ENCODE results near the gene CHML. TPM values are rescaled to one million over a fixed set of nuclear protein-coding genes. Genes with fewer than 3 reads are reported as not detected.

CHML gene
- total and polyA plus RNA-seq, 2 experiments from 2014 or later = 19.9 to 66.8 TPM

GRCh38 chr1:241627453-241628259 is 12.5 kb downstream of the CHML start:
- H4K20me1 ChIP-seq (replicated peaks; ENCODE audit: insufficient read depth) = peaks cover 9% of the 10 kb centered on the region; the same call in 1 of the 2 replicates
- Mint-ChIP-seq H3K9me3 (no peaks in the 10 kb centered on the region), H3K4me1 (peaks cover 35% of the 10 kb centered on the region), H3K4me3 (no peak overlapping the region), H3K27ac (peak overlapping the region; percentile 81), H3K27me3 (ENCODE audit: insufficient read depth, low read depth, poor library complexity) (peaks cover 2% of the 10 kb centered on the region), H3K36me3 (ENCODE audit: low read depth) (peaks cover 8% of the 10 kb centered on the region; the same call in 2 of the 3 replicates)
- H2AFZ ChIP-seq = no peak overlapping the region
- H3K9me2 ChIP-seq (ENCODE audit: insufficient read depth) = no peaks in the 10 kb centered on the region
- no peaks in the 10 kb centered on the region; the same call in 1 of the 2 replicates for H3K36me3 ChIP-seq (ENCODE audit: insufficient read depth)
- peaks cover 23% of the 10 kb centered on the region for H3K4me1 ChIP-seq (ENCODE audit: insufficient read depth)
- no peaks in the 10 kb centered on the region for H3K27me3 ChIP-seq (ENCODE audit: insufficient read depth)
- no peak overlapping the region for H3K4me2 ChIP-seq
- H3K79me2 ChIP-seq (replicated peaks; ENCODE audit: insufficient read depth) = peaks cover 32% of the 10 kb centered on the region
- no peaks in the 10 kb centered on the region for H3F3A ChIP-seq (replicated peaks; ENCODE audit: low read depth)
- H3K27ac ChIP-seq (ENCODE audit: low read depth) = peak overlapping the region; percentile 18
- TF ChIP-seq EZH2phosphoT487 (IDR thresholded peaks at IDR 0.05; ENCODE audit: unreplicated experiment) = no peak
- TF ChIP-seq, protein P1, sequence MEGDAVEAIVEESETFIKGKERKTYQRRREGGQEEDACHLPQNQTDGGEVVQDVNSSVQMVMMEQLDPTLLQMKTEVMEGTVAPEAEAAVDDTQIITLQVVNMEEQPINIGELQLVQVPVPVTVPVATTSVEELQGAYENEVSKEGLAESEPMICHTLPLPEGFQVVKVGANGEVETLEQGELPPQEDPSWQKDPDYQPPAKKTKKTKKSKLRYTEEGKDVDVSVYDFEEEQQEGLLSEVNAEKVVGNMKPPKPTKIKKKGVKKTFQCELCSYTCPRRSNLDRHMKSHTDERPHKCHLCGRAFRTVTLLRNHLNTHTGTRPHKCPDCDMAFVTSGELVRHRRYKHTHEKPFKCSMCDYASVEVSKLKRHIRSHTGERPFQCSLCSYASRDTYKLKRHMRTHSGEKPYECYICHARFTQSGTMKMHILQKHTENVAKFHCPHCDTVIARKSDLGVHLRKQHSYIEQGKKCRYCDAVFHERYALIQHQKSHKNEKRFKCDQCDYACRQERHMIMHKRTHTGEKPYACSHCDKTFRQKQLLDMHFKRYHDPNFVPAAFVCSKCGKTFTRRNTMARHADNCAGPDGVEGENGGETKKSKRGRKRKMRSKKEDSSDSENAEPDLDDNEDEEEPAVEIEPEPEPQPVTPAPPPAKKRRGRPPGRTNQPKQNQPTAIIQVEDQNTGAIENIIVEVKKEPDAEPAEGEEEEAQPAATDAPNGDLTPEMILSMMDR (conservative IDR thresholded peaks at IDR 0.05; ENCODE audit: low read depth in 2 of 2) = peak; percentile 53 to 63
- H3K4me3 ChIP-seq = no peak overlapping the region
- DNase-seq (ENCODE audit: low spot score) = peak; percentile 79
- peak; percentile 76 for ATAC-seq

- Histone ChIP-seq H3K4me1 (ENCODE audit: insufficient read depth) (peaks cover 14% of the 10 kb centered on the region), H3K27ac (ENCODE audit: low read depth) (no peak overlapping the region), H3K27me3 (ENCODE audit: insufficient read depth) (no peaks in the 10 kb centered on the region), H3F3A (replicated peaks; ENCODE audit: low read depth) (no peaks in the 10 kb centered on the region), H3K4me2 (no peak overlapping the region), H3K4me3 (no peak overlapping the region), H3K36me3 (ENCODE audit: insufficient read depth) (no peaks in the 10 kb centered on the region; the same call in 1 of the 2 replicates), H4K20me1 (replicated peaks; ENCODE audit: insufficient read depth) (peaks cover 11% of the 10 kb centered on the region; the same call in 1 of the 2 replicates), H3K79me2 (replicated peaks; ENCODE audit: insufficient read depth) (peaks cover 5% of the 10 kb centered on the region), H3K9me2 (ENCODE audit: insufficient read depth) (no peaks in the 10 kb centered on the region), H2AFZ (no peak overlapping the region)
- H3K36me3 Mint-ChIP-seq (ENCODE audit: low read depth) = no peaks in the 10 kb centered on the region
- H3K9me3 Mint-ChIP-seq = no peaks in the 10 kb centered on the region
- peaks cover 3% of the 10 kb centered on the region for H3K27me3 Mint-ChIP-seq (ENCODE audit: insufficient read depth, low read depth, poor library complexity)
- no peak for ATAC-seq
- no peak overlapping the region for H3K27ac Mint-ChIP-seq
- DNase-seq (ENCODE audit: low spot score) = no peak
- peaks cover 18% of the 10 kb centered on the region for H3K4me1 Mint-ChIP-seq
- TF ChIP-seq ZNF462 (CRISPR knock-in tag; IDR thresholded peaks at IDR 0.05) = no peak
- no peak for TF ChIP-seq CREB1 (CRISPR knock-in tag; IDR thresholded peaks at IDR 0.05; ENCODE audit: low read depth)
- no peak for TF ChIP-seq ZNF114 (CRISPR knock-in tag; IDR thresholded peaks at IDR 0.05)
- no peak for TF ChIP-seq ZNF331 (CRISPR knock-in tag; IDR thresholded peaks at IDR 0.05; ENCODE audit: low read depth)
- TF ChIP-seq JUNB (IDR thresholded peaks at IDR 0.05; ENCODE audit: unreplicated experiment) = no peak
- TF ChIP-seq NANOG (IDR thresholded peaks at IDR 0.05; ENCODE audit: borderline replicate concordance) = no peak
- TF ChIP-seq ETS1 (IDR thresholded peaks at IDR 0.05) = no peak
- TF ChIP-seq, protein P1 (conservative IDR thresholded peaks at IDR 0.05; ENCODE audit: low read depth in 2 of 2) = no peak
- no peak overlapping the region for H3K4me3 Mint-ChIP-seq
Observed at GRCh38 chr1:241624935-241625334, 15.2 kb downstream of the CHML start.

Measured in GM23338 (cell line).